Right atrium auricular region (tissue), 2 donors: Measurements from ENCODE around the gene CARS1. TPM values are rescaled to one million over a fixed set of nuclear protein-coding genes. Genes with fewer than 3 reads are reported as not detected.

ENCODE experiments used
- DNase-seq: peaks from one replicate; pipeline ENCODE4 v3.0.0-alpha.2; 2019; ENCODE audit warnings: low spot score
- H3K27ac ChIP-seq, 2 donors: fragments of 200-600 bp; sonication (generic); 1 replicate in 1 of 2; 2 replicates in 1 of 2; pipeline ENCODE4 v1.5.1; 2016 to 2019
- H3K27me3 ChIP-seq, 2 donors: fragments of 200-600 bp; sonication (generic); one replicate each; pipeline versions ENCODE4 v1.5.1 to v1.6.0; 2017 to 2019
- H3K36me3 ChIP-seq: fragments of 200-600 bp; sonication (generic); one replicate; pipeline ENCODE4 v1.5.1; 2016
- H3K4me1 ChIP-seq, 2 donors: fragments of 200-600 bp; sonication (generic); one replicate each; pipeline versions ENCODE4 v1.5.1 to v1.6.0; 2017 to 2019
- H3K4me3 ChIP-seq, 2 donors: fragments of 200-600 bp; sonication (generic); 1 replicate in 1 of 2; 2 replicates in 1 of 2; pipeline ENCODE4 v1.5.1; 2017 to 2019; ENCODE audit warnings: mild to moderate bottlenecking in 1 of 2, moderate library complexity in 1 of 2
- H3K9me3 ChIP-seq, 2 donors: fragments of 200-600 bp; sonication (generic); one replicate each; pipeline ENCODE4 v1.5.1; 2019
- total RNA-seq, 2 donors: library from RNA; depleted of rRNA; stranded (reverse); fragments of >200 nt; gene quantifications; one replicate each; pipeline ENCODE4 v1.1.0, GENCODE V29; 2016
- TF ChIP-seq, protein P1 (sequence below), 2 donors: fragments of 200-600 bp; sonication (generic); IDR thresholded peaks; one replicate each; pipeline ENCODE4 v1.5.1; 2019; ENCODE audit warnings: antibody characterized with exemption in 2 of 2

Gene CARS1
- total RNA-seq, 2 donors from 2014 or later: 12.2 to 15.3 TPM

DNA sequence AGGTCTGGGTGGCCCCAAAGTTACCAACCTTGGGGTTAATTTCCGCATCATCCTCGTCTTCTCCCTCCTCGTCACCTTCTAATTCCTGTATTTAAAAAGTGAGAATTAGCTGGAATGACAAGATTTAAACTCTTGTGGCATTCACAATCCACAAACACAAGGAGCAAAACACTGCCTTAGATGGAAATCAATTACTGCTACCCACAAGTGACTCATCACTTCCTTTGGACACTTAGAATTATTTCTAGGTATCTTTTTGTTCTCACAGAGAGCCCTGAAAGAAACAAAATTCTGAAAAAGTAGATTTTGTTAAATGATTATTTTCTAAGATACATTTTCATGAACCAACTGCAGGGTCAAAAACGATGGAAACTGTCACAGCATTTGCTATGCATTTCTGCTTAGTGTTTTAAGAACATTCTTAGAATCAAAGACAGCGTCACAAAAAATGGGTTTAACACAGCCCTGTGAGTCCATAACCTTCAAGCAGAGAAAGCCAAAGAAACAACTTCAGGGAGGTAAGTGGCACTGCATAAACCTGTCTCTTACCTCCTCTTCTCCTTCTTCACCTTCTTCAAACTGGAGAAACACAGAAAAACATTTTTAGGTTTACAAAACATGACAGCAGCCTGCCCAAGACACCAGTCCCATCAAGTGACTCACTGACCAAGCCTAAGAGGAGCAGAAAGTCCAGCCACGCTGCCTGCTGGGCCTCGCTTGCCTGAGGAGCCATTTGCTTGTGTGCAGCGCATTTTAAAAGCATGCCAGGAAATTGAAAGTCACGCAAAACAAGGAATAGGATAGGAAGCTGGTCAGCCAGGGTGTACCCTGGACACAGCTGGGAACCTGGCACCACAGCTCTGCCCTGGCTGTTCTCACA lies 105.8 kb downstream of the CARS1 start:
- H3K9me3 ChIP-seq: no peaks in the 10 kb centered on the region
- H3K36me3 ChIP-seq: peaks cover 73% of the 10 kb centered on the region
- H3K27me3 ChIP-seq: no peaks in the 10 kb centered on the region
- no peak overlapping the region for H3K4me3 ChIP-seq
- no peak for DNase-seq
- H3K27ac ChIP-seq: no peak overlapping the region
- H3K4me1 ChIP-seq: peaks cover 0 to 3% of the 10 kb centered on the region in 2 donors
- TF ChIP-seq, protein P1, sequence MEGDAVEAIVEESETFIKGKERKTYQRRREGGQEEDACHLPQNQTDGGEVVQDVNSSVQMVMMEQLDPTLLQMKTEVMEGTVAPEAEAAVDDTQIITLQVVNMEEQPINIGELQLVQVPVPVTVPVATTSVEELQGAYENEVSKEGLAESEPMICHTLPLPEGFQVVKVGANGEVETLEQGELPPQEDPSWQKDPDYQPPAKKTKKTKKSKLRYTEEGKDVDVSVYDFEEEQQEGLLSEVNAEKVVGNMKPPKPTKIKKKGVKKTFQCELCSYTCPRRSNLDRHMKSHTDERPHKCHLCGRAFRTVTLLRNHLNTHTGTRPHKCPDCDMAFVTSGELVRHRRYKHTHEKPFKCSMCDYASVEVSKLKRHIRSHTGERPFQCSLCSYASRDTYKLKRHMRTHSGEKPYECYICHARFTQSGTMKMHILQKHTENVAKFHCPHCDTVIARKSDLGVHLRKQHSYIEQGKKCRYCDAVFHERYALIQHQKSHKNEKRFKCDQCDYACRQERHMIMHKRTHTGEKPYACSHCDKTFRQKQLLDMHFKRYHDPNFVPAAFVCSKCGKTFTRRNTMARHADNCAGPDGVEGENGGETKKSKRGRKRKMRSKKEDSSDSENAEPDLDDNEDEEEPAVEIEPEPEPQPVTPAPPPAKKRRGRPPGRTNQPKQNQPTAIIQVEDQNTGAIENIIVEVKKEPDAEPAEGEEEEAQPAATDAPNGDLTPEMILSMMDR (IDR thresholded peaks at IDR 0.05): no peak

Other genes starting within 250 kb of the CARS1 start
- 10 to 100 TPM; 17.2 to 28.7 TPM for gene CDKN1C, start 171.6 kb downstream of the CARS1 start, total RNA-seq
- gene PHLDA2, start 128.0 kb downstream of the CARS1 start, total RNA-seq: 1 to 10 TPM; 1.8 to 2.6 TPM
- gene NAP1L4, start 65.1 kb downstream of the CARS1 start, total RNA-seq: 100 to 1,000 TPM in 1 of 2 donors, 10 to 100 TPM in 1; 79.2 to 128 TPM
- gene OSBPL5, start 107.9 kb upstream of the CARS1 start, total RNA-seq: 10 to 100 TPM; 11.1 to 17.8 TPM
- not detected for gene MRGPRG, start 161.4 kb upstream of the CARS1 start, total RNA-seq
- not detected for gene MRGPRE, start 175.0 kb upstream of the CARS1 start, total RNA-seq